Amniotic epithelial cell (primary cell): Measurements from ENCODE around the gene SLC12A7.
A peak's percentile ranks its signal among the peaks of the same experiment; 100 is the strongest.
"Not testable (repeated sequence)": the region's sequence is repeated elsewhere in the genome, so short reads cannot be mapped to it uniquely, and the experiment has no call there.

Experiments used
- DNase-seq: peaks from one replicate; pipeline ENCODE4 v3.0.0-alpha.2; 2010; ENCODE audit warnings: low read depth

Gene SLC12A7

DNA sequence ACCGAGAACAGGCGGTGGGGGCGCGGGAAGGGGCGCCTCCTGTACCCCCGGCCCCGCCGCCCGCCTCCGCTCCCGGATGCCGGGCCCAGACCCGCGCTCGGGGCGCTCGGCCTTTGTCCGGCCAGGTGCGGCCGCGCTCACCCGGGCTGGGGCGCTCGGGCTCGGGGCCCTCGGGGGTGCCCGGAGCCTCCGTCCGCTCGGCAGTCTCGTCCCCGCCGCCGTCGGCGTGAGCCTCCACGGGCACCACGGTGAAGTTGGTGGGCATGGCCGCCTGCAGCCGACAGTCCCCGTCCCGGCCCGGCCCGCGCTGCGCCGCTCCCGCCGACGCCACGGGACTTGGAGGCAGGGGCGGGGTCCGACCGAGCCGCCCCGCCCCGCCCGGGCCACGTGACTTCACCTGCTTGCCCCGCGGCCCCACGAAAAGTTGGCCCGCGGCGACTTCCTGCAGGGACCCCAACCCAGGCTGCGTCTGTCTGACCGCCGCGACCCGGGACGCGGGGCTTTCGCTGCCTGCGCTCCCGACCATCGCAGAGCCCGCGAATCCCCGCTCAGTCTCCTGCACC lies at the start of gene SLC12A7:
TSS of gene SLC12A7 (minus strand) at position 337 of the 563 bp plus-strand sequence. CDS start at position 265, 72 bp downstream.
- DNase-seq = no peak

DNA sequence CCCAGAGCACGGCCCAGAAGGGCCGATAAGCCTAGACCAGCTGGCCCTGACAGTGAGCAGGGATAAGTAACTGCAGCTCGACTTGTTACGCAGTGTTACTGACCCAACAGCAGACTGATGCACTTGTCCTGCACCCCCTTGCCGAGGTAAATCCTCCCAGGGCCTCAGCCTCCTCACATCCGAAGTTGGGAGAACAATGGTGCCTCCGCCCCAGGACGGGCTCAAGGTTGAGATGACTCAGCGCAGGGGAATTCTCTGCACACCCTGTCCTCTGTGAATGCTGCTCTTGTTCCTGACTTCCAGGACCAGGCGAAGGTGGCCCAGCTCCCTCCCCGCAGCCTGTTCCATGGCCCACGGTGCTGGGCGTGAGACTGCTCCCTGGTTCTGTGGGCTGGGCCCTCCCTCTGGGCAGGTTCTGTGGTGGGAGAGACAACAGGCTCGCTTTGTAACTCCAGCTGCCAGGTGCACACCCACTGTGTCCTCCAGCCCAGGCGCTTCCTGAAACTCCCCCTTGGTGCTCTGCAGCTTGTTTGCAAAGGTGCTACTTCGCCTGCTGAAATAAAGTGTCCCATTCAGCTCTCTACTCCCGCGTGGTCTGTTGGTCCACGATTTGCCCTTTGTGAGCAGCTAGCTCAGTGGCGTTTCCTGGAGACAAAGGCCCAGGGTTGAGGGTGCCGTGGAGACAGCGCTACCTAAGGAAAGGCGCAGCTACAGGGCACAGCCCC lies 49.4 kb upstream of the SLC12A7 start:
- no peak for DNase-seq

DNA sequence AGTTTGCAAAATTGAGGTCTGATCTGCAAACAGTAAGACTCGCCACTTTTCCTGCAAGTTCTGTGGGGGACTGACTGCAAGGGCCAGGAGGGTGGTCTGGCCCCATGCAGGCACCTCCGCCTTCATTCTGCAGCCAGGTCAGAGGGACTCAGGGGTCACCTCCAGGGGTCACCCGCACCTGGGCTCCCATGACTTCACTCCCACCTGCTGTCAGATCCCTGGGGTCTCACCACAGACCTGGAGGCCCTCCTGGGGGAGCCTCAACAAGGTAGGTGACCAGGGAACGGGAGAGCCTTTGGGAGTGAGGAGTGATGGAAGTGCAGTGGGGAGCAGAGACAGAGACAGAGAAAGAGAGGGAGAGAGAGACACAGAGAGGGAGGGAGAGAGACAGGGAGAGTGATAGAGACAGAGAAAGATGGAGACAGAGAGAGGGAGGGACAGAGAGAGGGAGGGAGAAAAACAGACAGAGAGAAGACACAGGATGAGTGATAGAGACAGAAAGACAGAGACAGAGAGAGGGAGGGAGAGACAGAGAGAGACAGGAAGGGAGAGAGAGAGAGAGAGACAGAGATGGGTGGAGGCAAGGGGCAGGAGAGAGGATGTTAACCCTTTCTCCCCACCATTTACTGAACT lies 48.0 kb upstream of the SLC12A7 start:
- DNase-seq = no peak

DNA sequence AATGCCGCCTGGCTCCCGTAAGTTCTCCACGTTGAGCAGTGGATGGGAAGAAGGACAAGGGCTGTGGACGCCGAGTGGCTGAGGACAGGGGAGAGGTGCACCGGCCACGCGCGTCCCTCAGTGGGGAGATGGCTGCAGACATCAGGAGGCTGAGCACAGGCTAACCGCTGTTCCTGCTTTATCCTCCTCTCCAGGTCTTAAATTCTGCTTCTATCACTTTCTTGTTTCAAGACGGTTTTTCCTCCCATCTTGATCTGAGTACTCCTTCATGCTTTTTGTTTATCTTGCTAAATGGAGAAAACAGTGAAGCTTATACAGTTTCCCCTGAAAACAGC lies 47.4 kb upstream of the SLC12A7 start:
- DNase-seq = no peak

DNA sequence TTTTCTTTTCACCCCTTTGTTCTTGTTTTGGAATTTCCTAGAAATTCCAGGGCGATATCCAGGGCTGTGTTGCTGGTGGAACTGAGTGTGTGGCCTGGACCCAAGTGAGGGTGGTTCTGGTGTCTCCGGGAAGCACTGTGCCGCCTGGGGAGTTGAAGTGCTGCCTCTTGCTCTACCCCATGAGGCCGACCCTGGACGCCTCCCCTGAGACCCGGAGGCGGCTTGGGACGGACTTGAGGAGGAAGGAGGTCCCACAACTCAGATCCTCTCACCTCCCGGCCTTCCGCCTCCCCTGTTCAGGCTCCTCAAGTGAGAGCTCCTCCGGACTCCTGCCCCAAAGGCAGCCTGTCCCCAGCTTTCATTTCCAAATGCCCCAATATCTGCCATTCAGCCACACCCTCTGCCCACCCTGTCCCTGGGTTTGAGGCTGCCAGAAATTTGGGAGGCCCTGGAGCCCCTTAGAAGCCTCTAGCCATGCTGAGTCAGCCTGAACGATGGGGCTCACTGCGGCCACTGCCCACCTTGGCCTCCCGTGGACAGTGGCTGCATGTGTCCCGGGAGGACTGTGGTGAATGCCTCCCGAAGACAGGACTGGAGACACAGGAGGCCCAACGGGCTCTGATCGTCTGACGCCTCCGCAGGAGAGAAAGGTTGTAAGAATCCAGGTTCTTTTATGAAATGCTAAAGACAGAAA lies 46.9 kb upstream of the SLC12A7 start:
- no peak for DNase-seq

- not testable (repeated sequence) for DNase-seq
Measured at GRCh38 chr5:1157461-1157986, 45.7 kb upstream of the SLC12A7 start.

DNA sequence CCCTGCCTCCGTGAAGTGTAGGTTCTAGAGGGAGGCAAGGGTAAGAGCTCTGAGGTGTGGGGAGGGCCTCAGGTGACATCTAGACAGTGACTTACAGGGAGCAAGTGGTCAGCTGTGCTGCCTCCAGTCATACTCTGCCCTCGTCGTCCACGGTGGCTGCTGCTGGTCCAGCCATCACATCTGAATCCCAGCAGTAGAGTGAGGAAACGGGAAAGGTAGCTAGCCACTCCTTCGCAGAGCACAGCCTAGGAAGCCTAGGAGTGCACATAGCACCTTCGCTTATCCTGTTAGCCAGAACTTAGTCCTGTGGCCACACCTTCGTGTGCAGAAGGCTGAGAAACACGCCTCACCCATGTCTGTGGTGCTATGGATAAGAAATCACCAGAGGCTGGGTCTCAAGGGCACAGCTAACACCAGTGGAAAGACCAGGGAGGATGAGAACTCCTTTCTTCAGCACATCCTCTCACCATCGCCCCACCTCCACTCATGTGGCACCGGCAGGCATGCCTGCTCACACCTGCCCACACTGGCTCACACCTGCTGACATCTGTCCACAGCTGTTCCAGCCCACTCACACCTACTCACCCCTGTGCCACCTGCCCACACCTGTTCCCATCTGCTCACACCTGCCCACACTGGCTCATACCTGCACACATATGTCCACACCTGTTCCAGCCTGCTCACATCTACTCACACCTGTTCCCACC lies 45.0 kb upstream of the SLC12A7 start:
- no peak for DNase-seq

DNA sequence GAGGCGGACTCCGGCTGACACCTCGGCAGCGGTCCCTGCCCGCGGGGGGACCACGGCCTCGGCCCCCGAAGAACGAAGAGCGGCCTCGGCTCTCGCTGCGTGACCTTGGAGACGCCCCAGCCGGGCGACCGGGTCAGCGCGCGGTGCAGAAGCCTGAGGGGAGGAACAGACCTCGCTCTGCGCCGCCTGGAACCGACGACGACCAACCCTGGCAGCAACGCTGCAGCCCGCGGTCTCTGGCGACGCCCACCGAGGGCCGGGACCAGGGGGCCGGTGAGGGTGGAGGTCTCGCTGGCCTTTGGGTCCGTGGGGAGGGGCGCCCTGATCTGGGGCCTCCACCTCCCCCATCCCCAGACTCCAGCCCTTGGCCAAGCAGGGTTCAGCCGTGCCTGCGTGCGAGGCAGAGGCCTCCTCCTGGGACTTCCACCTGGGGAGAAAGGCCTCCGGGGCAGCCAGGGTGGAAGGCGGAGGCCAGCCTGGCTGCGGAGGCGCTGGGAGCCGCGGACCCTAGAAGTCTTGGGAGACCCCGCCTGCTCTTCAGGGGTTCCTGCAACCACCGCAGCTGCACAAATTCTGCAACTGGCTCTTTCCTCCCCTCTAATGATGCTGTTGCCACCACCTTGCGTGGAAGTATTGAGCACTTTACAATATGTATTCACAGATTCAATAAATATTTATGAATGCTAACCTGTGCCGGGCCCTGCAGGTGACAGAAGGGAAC lies 44.3 kb upstream of the SLC12A7 start:
- DNase-seq = no peak

DNA sequence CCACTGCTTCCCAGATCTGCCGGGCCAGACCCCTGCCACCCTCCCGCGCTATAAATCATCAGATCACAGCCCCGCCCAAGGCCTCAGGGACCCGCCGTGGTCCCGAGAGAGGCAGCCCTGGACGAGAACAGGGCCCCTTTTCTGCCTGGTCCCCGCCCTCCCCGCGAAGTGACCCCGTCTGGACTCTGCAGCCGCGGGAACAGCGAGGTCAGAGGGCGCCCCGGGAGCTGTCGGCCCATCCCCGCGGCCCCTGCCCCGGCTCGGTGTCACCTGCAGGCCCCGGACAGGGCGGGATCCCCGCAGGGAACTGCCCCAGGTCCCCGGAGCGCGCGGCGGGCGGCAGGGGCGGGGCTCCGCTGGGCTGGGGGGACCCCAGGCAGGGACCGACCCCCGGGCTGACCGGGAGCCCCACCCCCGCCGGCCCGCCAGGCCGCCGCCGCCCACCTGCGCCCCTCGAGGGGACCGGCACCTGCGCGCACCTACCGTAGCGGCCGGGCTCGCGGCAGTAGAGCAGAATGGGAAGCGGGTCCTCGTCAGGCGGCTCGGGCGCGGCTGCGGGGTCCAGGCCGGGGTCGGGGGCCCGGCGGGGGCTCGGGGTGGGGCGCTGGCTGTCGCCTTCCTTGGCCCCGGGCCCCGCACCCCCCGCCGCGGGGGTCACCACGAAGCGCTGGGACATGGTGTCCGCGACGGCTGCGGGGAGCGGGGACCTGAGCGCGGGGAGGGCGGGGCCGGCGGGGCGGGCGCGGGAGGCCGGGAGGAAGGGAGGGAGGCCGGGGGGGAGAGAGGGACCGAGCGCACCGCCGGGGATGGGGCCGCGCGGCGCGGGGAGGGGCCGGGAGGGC lies 43.5 kb upstream of the SLC12A7 start:
- no peak for DNase-seq

DNA sequence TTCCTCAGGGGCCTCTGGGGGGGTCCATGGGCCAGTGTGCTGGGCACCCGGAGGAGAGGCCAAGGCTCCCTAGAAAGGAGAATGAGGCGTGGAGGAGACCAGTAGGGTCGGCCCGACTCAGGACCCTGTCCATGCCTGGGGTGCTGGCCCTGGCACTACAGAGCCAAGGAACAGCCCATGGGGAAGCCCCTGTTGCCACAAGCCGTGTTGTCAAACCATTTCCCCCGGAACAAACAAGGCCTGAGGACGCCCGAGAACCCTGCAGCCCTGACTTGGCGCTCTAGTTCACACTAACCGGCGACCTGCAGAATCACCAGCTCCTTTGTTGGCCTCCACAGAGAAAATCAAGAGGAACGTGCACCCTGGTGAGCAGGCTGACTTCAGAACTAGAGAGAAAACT lies 41.6 kb upstream of the SLC12A7 start:
- no peak for DNase-seq

- DNase-seq = peak; percentile 82
Measured at GRCh38 chr5:1152771-1153282, 41.0 kb upstream of the SLC12A7 start.

DNA sequence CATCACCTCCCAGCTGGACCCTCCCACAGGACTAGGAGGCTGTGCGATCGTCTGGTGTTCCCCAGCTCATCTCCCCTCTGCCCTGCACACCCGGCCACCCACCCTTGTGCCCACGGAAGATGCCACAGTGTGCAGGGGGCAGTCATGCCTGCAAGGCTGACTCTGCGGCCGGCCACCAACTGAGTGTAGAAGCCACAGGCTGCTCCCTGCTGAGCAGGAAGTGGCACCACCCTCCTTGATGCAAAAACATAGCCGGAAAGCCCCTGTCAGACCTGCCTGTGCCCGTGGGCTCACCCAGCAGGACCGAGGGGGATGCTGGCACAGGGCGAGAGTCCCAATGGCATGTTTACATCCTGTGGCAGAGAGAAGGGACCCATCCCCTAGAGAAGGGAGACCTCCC lies 40.3 kb upstream of the SLC12A7 start:
- no peak for DNase-seq

GRCh38 chr5:1151316-1151715 lies 39.5 kb upstream of the SLC12A7 start:
- DNase-seq = no peak

DNA sequence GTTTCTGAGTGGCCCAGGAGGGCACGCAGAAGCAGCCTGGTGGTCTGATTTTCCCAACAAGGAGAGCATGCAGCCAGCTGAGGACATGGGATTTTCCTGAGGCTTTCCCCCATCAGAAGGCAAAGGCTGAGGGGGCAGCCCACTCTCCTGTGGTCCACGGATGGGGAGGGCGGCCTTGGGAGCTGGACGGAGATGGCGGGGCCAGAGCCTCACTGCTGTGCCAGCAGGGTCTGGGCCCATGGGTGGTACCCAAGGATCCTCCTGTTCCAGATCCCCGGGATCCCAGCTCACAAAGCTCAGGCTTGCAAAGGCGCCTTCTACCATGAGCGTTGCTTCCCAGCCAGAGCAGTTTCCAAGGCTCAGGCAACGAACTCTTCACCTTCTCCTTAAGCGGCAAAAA lies 39.0 kb upstream of the SLC12A7 start:
- DNase-seq = no peak

DNA sequence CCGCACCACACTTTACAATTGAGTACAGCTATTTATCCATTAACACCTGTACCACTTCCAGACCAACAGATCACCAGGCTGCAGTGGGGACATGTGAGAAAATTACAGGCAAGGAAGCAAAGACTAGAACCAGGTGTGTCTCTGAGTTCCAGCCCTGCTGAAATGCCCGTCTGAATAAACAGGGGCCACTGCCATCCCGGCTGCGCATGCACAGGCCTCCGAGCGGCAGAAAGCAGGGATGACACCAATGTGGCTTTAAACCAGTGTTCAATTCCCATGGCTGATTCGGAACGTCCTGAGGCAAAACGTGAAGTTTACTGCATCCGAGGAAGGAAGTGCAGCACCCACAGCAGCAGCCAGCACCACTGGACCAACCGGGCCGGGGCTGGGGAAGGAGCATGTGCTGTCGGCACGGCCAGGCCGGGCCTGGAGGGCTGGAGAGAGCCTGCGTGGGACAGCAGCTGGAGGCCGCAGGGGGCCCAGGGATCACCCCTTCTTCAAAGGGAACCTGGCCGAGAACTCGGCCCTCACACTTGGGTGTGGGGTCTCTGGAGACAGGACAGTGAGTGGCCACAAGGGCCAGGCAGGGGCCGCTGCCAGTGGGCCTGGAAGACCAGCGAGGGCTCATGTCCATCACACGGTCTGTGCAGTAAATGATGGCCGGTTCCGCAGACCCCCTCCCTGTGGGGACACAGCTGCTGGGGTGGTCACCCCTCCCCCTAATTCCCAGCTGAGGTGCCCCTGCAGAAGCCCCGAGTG lies 33.0 kb upstream of the SLC12A7 start:
- no peak for DNase-seq

DNA sequence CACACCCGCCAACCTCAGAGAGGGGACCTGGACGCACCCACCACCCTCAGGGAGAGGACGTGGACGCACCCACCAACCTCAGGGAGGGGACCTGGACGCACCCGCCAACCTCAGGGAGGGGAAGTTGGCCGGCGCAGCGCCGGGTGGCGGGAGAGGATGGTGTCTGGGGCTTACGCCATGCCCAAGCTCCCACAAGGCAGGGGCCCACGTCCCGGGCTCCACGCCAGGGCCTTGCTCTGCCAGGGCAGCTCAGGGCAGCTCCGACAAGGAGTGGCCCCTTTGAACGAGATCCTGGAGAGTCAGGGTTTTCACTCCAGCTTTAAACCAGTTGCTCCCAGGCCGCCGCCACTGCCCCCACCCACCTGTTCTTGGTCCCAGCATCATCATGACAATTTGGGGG lies 32.2 kb upstream of the SLC12A7 start:
- no peak for DNase-seq

GRCh38 chr5:1143670-1143951 lies 31.7 kb upstream of the SLC12A7 start:
- DNase-seq = no peak

DNA sequence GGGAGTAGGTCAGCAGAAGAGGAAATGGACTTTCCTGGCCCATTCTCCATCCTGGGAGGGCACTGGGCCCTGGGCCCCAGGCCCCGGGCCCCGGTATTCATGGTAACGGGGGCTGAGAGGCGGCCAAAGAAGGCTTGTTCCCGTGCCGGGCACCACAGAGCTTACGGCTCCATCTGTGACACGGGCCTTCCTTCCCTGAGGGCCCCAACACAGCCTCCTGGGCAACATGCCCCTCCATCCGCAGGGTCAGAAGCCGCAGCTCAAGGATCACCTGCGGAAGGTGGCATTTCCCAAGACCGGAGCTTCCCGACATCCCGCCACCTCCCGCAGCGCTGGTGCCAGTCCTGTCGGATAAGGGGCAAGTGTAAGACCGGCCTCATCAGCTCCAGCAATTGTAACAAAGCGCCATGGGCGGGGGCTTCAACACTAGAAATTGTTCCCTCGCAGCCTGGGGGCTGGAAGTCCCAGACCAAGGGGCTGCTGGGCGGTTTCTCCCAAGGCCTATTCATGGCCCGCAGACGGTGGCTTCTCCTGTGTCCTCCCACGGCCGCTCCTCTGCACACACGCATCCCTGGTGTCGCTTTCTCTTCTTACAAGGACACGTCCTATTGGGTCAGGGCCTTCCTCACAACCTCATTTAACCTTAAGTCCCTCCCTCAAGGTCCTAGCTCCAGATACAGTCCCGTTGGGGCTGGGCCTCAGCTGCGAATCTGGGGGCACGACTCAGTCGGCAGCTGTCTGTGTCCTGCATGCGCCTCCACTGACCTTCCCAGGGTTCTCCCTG lies 31.2 kb upstream of the SLC12A7 start:
- DNase-seq = no peak

- DNase-seq = no peak
Measured at GRCh38 chr5:1141834-1142233, 30.0 kb upstream of the SLC12A7 start.
